ENCODE measurements around the gene PBXIP1. TPM values are rescaled to one million over a fixed set of nuclear protein-coding genes. Genes with fewer than 3 reads are reported as not detected.

Gene PBXIP1
- total RNA-seq, 1 experiment from 2014 or later: 24.0 TPM

DNA sequence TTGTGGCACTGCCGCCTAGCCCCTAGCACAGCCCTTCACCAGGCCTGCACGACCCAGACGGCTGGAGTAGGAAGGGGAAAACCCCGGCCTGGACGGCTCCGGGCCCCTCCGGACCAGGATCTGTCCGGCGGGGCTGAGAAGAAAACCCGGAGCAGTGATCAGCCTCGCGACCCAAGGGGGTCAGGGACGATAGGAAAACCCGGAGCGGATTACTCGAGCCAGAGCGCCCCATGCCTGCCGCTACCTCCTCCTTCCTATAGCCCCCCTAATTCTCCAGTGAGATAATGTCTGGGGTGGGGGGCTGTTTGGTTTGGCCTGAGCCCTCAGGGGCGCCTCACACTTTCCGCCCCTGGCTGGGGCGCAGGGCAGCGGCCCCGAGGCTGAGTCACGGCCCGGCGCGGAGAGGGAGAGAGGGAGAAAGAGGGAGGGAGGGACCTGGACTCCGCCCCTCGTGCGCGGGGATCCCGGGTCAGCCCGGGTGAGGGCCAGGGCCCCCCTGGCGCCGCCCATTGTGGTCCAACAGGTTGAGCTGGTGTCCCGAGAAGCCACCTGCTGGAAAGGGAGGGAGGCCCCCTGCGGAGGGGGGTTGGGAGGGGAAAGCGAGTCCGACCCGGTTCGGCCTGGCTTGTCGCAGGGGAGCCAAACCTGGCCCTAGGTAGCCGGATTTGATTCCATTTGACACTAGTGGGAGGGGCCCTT lies 45.0 kb upstream of the PBXIP1 start:
- CTCF ChIA-PET: interaction anchor here (1.0 to 2.1 kb wide), 3 partner anchors 16 to 50 kb away, joined by 3 to 7 read pairs (median 5); partner anchors contain the start of gene ADAM15
- intact Hi-C loops (cut with micrococcal nuclease; ENCODE audit: unreplicated experiment): loop anchor here (1.0 to 5.0 kb wide), 5 partner anchors 18 to 442 kb away; partner anchors contain the start of genes EFNA1, FLAD1, PYGO2 and UBE2Q1

DNA sequence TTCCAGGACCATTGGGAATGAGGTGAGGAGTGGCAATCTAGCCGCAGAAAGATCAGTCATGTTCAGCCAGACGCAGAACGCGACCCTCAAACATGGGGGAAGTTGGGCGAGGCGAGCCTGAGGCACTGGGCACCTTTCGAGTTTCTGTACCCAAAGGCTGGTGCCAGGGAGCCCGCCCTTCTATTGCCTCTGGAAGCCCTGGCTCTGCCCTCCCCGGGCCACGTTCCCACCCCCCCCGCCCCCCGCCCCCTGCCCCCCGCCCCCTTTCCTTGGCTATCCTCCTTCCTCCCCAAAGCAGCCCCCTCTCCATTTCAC lies 44.5 kb upstream of the PBXIP1 start:
- Histone ChIP-seq H3K9me3 (no peaks in the 10 kb centered on the region), H3K4me3 (ENCODE audit: low read depth, low read length) (peak overlapping the region; percentile 92), H3K27me3 (replicated peaks; ENCODE audit: control insufficient read depth, insufficient read depth, low read length) (no peaks in the 10 kb centered on the region), H3K4me1 (peaks cover 12% of the 10 kb centered on the region), H3K36me3 (ENCODE audit: control insufficient read depth, insufficient read depth, low read length) (peaks cover 1% of the 10 kb centered on the region)
- H3K27ac Mint-ChIP-seq (ENCODE audit: unreplicated experiment): peak overlapping the region; percentile 96
- H3K4me3 Mint-ChIP-seq (ENCODE audit: unreplicated experiment): peak overlapping the region; percentile 96
- DNase-seq: no peak
- H3K27me3 Mint-ChIP-seq (ENCODE audit: insufficient read depth, unreplicated experiment): no peaks in the 10 kb centered on the region
- TF ChIP-seq, protein P1, sequence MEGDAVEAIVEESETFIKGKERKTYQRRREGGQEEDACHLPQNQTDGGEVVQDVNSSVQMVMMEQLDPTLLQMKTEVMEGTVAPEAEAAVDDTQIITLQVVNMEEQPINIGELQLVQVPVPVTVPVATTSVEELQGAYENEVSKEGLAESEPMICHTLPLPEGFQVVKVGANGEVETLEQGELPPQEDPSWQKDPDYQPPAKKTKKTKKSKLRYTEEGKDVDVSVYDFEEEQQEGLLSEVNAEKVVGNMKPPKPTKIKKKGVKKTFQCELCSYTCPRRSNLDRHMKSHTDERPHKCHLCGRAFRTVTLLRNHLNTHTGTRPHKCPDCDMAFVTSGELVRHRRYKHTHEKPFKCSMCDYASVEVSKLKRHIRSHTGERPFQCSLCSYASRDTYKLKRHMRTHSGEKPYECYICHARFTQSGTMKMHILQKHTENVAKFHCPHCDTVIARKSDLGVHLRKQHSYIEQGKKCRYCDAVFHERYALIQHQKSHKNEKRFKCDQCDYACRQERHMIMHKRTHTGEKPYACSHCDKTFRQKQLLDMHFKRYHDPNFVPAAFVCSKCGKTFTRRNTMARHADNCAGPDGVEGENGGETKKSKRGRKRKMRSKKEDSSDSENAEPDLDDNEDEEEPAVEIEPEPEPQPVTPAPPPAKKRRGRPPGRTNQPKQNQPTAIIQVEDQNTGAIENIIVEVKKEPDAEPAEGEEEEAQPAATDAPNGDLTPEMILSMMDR (IDR thresholded peaks at IDR 0.05; ENCODE audit: insufficient read depth in 1 of 2, low read depth in 1 of 2, low read length in 1 of 2, severe bottlenecking in 1 of 2, unreplicated experiment in 1 of 2): no peak
- POLR2A ChIA-PET: interaction anchor here (0.5 to 2.1 kb wide), 6 partner anchors 25 to 817 kb away, joined by 3 to 75 read pairs (median 8); partner anchors contain the start of genes PYGO2 and SHC1
- no peaks in the 10 kb centered on the region for H3K9me3 Mint-ChIP-seq (ENCODE audit: unreplicated experiment)
- BruUV-seq (replicated peaks): no TSS peak
- H3K4me1 Mint-ChIP-seq (ENCODE audit: low read depth, unreplicated experiment): peaks cover 26% of the 10 kb centered on the region
- intact Hi-C loops (cut with micrococcal nuclease; ENCODE audit: unreplicated experiment): loop anchor here (1.0 to 5.0 kb wide), 5 partner anchors 17 to 442 kb away; partner anchors contain the start of genes EFNA1, FLAD1, PYGO2 and UBE2Q1
- H3K36me3 Mint-ChIP-seq (ENCODE audit: insufficient read depth, unreplicated experiment): peaks cover 37% of the 10 kb centered on the region
- CTCF ChIA-PET: interaction anchor here (0.6 to 2.1 kb wide), 10 partner anchors 16 to 967 kb away, joined by 3 to 26 read pairs (median 5); partner anchors contain the start of genes ADAM15, FLAD1, PBXIP1 and SHC1

More for the DNA sequence above, 45.0 kb upstream of the PBXIP1 start:
- Mint-ChIP-seq H3K27ac (ENCODE audit: unreplicated experiment) (peak overlapping the region; percentile 96), H3K36me3 (ENCODE audit: insufficient read depth, unreplicated experiment) (peaks cover 37% of the 10 kb centered on the region), H3K4me3 (ENCODE audit: unreplicated experiment) (peak overlapping the region; percentile 96), H3K9me3 (ENCODE audit: unreplicated experiment) (no peaks in the 10 kb centered on the region), H3K4me1 (ENCODE audit: low read depth, unreplicated experiment) (peaks cover 22% of the 10 kb centered on the region), H3K27me3 (ENCODE audit: insufficient read depth, unreplicated experiment) (no peaks in the 10 kb centered on the region)
- peak; percentile 99 to 100 for DNase-seq
- Histone ChIP-seq H3K4me3 (ENCODE audit: low read depth, low read length) (peak overlapping the region; percentile 92), H3K27me3 (replicated peaks; ENCODE audit: control insufficient read depth, insufficient read depth, low read length) (no peaks in the 10 kb centered on the region), H3K36me3 (ENCODE audit: control insufficient read depth, insufficient read depth, low read length) (peaks cover 1% of the 10 kb centered on the region), H3K9me3 (no peaks in the 10 kb centered on the region), H3K4me1 (peaks cover 15% of the 10 kb centered on the region)
- no TSS peak for BruUV-seq (replicated peaks)
- POLR2A ChIA-PET: interaction anchor here (0.5 to 2.1 kb wide), 5 partner anchors 18 to 64 kb away, joined by 3 to 75 read pairs (median 3); partner anchors contain the start of genes FLAD1, PMVK and SHC1
- TF ChIP-seq, protein P1 (IDR thresholded peaks at IDR 0.05; ENCODE audit: insufficient read depth in 1 of 2, low read depth in 1 of 2, low read length in 1 of 2, severe bottlenecking in 1 of 2, unreplicated experiment in 1 of 2): peak in 1 of 2 experiments; percentile 24
